NCI-H526 (cell line): ENCODE measurements around the gene MACROD2.
A peak's percentile ranks its signal among the peaks of the same experiment; 100 is the strongest.

Source experiments
- DNase-seq, 2 experiments: peaks; one replicate each; lab custom pipeline; 2025; lab: John Stamatoyannopoulos, UW

The MACROD2 gene

DNA sequence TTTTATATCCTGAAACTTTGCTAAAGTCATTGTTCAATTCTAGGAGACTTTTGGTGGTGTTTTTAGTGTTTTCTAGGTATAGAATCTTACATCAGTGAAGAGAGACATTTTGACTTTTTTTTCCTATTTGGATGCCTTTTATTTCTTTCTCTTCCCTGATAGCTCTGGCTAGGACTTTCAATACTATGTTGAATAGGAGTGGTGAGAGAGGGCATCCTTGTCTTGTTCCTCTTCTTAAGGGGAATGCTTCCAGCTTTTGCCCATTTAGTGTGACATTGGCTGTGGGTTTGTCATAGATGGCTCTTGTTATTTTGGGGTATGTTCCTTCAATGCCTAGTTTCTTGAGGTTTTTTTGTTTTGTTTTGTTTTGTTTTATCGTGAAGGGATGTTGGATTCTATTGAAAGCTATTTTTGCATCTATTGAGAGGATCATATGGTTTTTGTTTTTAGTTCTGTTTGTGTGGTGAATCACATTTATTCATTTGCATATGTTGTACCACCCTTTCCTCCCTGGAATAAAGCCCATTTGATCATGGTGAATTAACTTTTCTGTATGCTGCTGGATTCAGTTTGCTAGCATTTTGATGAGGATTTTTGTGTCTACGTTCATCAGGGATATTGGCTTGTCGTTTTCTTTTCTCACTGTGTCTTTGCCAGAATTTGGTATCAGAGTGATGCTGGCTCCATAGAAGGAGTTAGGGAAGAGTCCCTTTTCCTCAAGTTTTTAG lies 882.1 kb downstream of the MACROD2 start:
- no peak for DNase-seq

DNA sequence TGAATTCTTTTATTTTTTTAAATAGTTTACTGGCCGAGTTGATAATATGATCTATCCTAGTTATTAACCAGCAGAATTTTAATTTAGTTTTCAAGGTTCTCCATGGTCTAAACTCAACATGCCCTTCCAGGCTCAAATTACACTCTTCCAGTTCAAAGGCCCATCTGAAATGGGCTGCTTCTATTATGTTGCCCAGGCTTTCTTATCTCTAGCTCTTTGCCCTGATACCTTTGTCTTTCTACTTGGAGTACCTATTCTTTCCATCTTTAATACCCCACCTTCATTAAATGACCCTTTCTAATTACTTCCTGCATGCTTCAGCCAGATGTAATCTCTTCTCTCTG lies 883.3 kb downstream of the MACROD2 start:
- DNase-seq: no peak

- DNase-seq: no peak
These were observed 883.8 kb downstream of the MACROD2 start for GRCh38 chr20:14879020-14879697.

DNA sequence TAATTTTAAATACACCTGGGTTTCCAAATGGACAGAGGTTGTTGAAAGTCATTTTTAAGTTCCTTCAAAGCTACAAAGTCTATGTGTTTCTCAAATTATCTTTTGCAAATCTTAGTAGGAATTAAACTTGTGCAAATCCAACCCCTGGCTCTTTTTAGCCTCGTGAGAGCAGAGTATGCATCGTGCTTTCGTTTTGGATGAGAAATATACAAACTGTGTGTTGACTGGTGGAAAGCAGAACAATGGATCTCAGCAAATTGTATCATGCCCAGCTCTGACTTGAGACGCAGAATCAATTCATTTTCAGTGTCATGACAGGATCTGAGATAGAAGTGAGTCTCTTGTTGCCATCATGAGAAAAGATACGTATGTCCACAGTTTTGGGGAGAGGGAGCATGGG lies 884.5 kb downstream of the MACROD2 start:
- no peak for DNase-seq

- DNase-seq: peak in 1 of 2 experiments; percentile 11
These were observed 886.2 kb downstream of the MACROD2 start for GRCh38 chr20:14881518-14881917.

- DNase-seq: no peak
These were observed 886.8 kb downstream of the MACROD2 start for GRCh38 chr20:14882157-14882556.

DNA sequence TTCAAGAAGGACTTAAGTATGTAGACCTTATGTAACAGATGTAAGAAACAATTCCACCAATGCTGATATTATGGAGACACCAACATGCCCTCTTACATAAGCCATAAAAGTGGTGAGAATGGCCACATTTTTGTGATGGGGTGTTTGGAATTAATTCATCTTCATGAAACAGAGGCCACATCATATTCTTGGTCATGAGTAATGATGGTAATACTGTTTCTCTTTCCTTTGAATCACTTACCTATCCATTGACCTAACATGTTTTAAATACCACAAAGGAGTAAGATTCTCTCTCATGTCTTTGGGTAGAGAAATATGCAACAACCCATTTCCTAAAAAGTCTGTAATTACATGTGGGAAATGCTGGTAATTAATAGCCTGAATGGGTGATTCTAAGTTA lies 887.5 kb downstream of the MACROD2 start:
- DNase-seq: no peak

GRCh38 chr20:14883324-14883723 lies 888.0 kb downstream of the MACROD2 start:
- no peak for DNase-seq

GRCh38 chr20:14885661-14886060 lies 890.3 kb downstream of the MACROD2 start:
- DNase-seq: no peak

GRCh38 chr20:14888134-14888533 lies 892.8 kb downstream of the MACROD2 start:
- no peak for DNase-seq

DNA sequence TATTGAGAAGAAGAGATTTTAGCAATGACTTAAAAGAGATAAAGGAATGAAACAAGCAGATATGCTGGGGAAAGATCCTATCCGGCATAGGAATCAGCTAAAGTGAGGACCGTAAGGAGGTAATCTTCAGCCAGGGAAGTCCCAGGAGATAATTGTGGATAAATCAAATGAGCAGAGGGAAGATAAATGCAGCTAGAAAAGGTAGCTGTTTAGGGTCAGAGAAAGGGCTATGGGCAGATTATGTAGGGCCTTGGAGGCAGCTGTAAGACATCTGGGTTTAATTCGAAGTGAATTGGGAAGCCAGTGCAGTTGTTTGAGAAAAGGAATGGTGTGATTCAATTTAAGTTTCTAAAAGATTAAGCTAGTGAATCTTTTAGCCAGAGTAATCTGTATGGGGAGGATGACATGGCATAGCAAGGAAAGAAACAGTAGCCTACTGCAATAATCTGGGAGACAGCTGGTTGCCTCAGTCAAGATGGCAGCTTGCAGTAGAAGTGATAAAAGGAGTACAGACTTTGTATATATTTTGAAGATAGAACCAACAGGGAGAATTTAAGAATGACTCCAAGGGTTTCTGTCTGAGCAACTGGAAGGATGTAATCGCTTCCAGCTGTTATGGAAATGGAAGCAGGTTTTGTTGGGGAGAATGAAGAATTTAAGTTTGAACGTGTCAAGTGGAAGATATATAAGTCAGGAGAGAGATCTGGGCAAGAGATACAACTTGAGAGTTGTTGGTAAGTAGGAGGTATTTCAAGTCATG lies 894.4 kb downstream of the MACROD2 start:
- no peak for DNase-seq

DNA sequence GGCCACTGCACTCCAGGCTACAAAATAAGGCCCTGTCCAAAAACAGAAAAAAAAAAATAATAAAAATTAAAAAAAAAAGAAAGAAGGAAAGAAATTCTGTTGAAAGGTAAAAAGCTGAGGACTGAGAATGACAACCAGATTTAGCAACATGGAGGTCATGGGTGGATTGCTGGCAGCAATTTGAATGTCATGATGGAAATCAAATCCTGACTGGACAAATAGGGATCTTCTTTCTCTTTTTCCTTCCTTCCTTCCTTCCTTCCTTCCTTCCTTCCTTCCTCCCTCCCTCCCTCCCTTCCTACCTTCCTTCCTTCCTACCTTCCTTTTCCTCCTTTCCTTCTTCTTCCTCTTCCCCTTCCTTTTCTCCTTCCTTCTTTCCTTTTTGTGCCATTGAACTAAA lies 895.4 kb downstream of the MACROD2 start:
- no peak for DNase-seq

DNA sequence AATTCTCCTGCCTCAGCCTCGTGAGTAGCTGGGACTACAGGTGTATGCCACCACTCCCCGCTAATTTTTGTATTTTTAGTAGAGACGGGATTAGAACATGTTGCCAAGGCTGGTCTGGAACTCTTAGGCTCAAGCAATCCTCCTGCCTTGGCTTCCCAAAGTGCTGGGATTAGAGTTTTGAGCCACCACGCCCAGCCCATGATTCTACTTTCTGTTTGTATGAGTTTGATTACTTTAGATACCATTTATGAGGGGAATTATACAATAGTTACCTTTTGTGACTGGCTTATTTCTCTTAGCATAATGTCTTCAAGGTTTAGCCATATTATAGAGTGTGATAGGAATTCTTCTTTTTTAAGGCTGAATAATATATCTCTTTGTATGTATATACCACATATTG lies 897.5 kb downstream of the MACROD2 start:
- DNase-seq: no peak

DNA sequence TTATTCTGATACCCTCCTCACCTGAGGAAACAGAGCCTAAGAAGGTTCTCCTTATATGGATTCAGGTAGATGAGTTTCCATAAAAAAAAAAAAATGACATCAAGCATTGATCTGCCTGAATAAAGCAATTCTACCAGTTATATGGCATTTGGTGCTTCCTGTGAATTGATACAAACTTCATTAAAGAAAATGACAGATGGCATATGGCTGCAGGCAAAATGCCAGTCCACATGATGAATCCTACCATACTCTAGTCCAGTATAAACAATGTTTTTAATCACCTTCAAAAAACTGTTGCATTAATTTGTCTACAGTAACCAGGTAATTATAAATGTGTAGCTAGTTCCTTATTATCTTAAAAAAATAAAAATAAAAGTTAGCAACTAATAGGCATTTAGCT lies 901.3 kb downstream of the MACROD2 start:
- no peak for DNase-seq

- DNase-seq: no peak
These were observed 902.3 kb downstream of the MACROD2 start for GRCh38 chr20:14897608-14898007.

GRCh38 chr20:14902432-14903089 lies 907.2 kb downstream of the MACROD2 start:
- no peak for DNase-seq

GRCh38 chr20:14906908-14907434 lies 911.7 kb downstream of the MACROD2 start:
- DNase-seq: peak; percentile 59 to 73

DNA sequence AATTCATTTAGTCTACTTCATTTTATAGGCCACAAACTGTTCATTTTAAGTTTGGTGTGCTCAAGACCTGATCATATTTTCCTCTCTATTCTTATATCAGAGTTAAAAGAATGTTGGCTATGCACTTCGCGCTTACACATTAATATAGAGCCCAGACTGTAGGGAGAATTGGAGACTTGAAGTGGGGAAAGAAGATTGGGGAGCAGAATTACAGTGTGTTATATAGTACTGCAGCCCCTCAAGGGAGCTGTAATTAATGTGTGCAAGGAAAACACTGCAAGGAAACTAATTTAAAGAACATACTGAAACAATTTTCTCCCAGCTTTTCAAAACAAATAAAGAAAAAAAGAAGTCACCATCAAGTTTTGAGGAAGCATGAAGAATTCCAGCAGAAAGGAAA lies 914.8 kb downstream of the MACROD2 start:
- DNase-seq: no peak

GRCh38 chr20:14913896-14914620 lies 918.7 kb downstream of the MACROD2 start:
- no peak for DNase-seq

DNA sequence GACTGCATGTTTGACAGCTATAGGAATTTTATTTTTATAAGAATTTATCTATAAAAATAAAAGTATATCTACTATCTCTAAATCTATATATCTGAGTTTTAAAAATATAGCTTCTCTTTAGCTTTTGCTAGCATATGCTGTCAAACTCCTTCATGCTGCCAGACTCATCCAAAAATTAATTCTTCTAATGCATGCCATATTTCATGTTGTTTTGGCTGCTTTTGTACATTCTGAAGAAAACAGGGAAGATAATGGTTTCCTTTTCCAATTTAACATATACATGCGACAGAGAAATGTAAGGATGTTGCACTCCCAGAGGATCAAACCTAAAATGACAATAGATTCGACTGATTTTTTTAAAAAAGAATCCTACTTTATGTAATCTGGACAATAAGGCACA lies 919.3 kb downstream of the MACROD2 start:
- no peak for DNase-seq

GRCh38 chr20:14915356-14915755 lies 920.0 kb downstream of the MACROD2 start:
- DNase-seq: no peak
